Vagina (tissue), 2 donors: ENCODE data around the gene PHF3.

ENCODE experiments used
- POLR2A ChIP-seq, 2 donors: fragments of 450-650 bp; IDR thresholded peaks; one replicate each; pipeline ENCODE4 v1.6.1; 2017; ENCODE audit warnings: antibody characterized with exemption in 2 of 2, mild to moderate bottlenecking in 2 of 2, moderate library complexity in 2 of 2
- TF ChIP-seq, protein P1 (sequence below), 3 experiments: fragments of 450-650 bp in 2 of 3; fragments of 200-600 bp in 1 of 3; sonication (generic) in 1 of 3; IDR thresholded peaks; one replicate each; pipeline ENCODE4 v1.5.1; 2017 to 2019; ENCODE audit warnings: antibody characterized with exemption in 3 of 3, mild to moderate bottlenecking in 2 of 3, moderate library complexity in 2 of 3

DNA sequence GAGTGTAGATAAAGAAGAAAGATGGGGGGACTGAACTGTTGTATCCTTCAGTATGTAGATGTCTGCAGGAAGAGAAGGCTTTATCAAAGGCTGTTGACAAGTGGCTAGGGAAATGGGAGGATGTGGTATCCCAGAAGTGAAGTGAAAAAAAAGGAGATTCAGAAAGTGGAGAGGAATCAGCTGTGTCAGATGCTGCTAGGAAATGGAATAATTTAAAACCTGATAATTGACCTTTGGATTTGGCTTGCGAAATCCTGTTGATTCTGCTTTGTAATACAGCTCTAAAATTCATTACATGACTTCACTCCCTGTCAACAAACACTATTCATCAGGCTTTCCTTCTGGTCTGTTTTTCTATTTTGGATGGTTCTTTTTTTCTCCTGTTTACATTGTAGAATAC lies 41.7 kb downstream of the PHF3 start:
- TF ChIP-seq, protein P1, sequence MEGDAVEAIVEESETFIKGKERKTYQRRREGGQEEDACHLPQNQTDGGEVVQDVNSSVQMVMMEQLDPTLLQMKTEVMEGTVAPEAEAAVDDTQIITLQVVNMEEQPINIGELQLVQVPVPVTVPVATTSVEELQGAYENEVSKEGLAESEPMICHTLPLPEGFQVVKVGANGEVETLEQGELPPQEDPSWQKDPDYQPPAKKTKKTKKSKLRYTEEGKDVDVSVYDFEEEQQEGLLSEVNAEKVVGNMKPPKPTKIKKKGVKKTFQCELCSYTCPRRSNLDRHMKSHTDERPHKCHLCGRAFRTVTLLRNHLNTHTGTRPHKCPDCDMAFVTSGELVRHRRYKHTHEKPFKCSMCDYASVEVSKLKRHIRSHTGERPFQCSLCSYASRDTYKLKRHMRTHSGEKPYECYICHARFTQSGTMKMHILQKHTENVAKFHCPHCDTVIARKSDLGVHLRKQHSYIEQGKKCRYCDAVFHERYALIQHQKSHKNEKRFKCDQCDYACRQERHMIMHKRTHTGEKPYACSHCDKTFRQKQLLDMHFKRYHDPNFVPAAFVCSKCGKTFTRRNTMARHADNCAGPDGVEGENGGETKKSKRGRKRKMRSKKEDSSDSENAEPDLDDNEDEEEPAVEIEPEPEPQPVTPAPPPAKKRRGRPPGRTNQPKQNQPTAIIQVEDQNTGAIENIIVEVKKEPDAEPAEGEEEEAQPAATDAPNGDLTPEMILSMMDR (IDR thresholded peaks at IDR 0.05): no peak
- no peak for TF ChIP-seq POLR2A (IDR thresholded peaks at IDR 0.05)
